ENCODE results near the gene OSBPL10. TPM values are rescaled to one million over a fixed set of nuclear protein-coding genes. Genes with fewer than 3 reads are reported as not detected.

The OSBPL10 gene
- total and polyA plus RNA-seq, 2 of the 8 experiments (the other 6 are each of a cell fraction or from before 2014, with no cell fraction given) = 26.2 to 86.7 TPM

DNA sequence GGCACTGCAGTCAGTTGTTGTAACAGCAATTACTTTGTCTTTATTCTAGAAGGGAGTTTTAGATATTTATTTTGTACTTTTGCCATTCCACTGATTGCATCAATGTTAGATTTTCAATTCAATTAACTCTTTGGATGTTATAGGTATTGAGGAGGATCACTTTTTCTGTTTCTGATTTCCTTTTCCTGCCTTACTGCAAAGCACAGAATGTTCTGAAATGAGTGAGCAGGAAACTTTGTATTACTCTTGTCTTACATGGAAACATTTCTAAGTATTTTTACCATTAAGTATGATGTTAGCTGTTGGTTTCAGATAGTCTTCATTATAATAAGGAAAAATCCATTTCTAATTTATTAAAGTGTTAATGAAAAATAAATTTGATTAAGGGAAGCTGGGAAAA, 80.5 kb downstream of the OSBPL10 start:
- Histone ChIP-seq H3K9ac (replicated peaks in 1 of 4; ENCODE audit: extremely low read depth in 1 of 4, low read depth in 3 of 4, low read length in 3 of 4) (no peak overlapping the region), H3K23ac (ENCODE audit: insufficient read length) (no peak overlapping the region), H4K5ac (ENCODE audit: insufficient read length, low read depth, low read length) (no peak overlapping the region), H2BK20ac (ENCODE audit: low read length) (no peak overlapping the region), H3K4me1 (replicated peaks in 1 of 4; ENCODE audit: control insufficient read depth in 3 of 4, insufficient read depth in 4 of 4, low read length in 3 of 4) (peaks cover 6 to 34% (median 14%) of the 10 kb centered on the region in 4 experiments), H3K36me3 (ENCODE audit: control insufficient read depth in 2 of 4, insufficient read depth in 4 of 4, low read length in 3 of 4) (no peaks in the 10 kb centered on the region), H2BK12ac (ENCODE audit: low read depth, low read length) (no peak overlapping the region), H3K9me3 (ENCODE audit: insufficient read depth in 2 of 2, low read depth in 1 of 2, low read length in 1 of 2) (no peaks in the 10 kb centered on the region), H3K27me3 (replicated peaks in 1 of 4; ENCODE audit: control insufficient read depth in 3 of 4, extremely low read depth in 1 of 4, insufficient read depth in 3 of 4, low read length in 3 of 4) (no peaks in the 10 kb centered on the region), H4K8ac (ENCODE audit: extremely low read depth, insufficient read depth, low read length) (no peak overlapping the region), H3K27ac (ENCODE audit: low read depth, low read length) (no peak overlapping the region), H2AFZ (ENCODE audit: low read length) (no peak overlapping the region), H3K4me3 (ENCODE audit: extremely low read depth in 1 of 4, insufficient read depth in 2 of 4, low read depth in 3 of 4, low read length in 4 of 4) (no peak overlapping the region), H4K20me1 (replicated peaks in 1 of 2; ENCODE audit: control insufficient read depth in 1 of 2, insufficient read depth in 2 of 2, low read length in 2 of 2) (no peaks in the 10 kb centered on the region), H3K4ac (replicated peaks; ENCODE audit: insufficient read length, low read depth, low read length) (no peak overlapping the region), H3K56ac (replicated peaks; ENCODE audit: insufficient read length, low read depth, low read length) (no peak overlapping the region), H3K18ac (ENCODE audit: extremely low read depth, low read length) (no peak overlapping the region), H3K4me2 (ENCODE audit: insufficient read depth in 1 of 2, low read depth in 2 of 2, low read length in 2 of 2) (no peak overlapping the region; a peak in 1 of 4 replicates), H2AK5ac (ENCODE audit: low read depth, low read length) (no peak overlapping the region), H2BK120ac (replicated peaks; ENCODE audit: low read depth, low read length) (no peak overlapping the region), H3K79me2 (ENCODE audit: control insufficient read depth in 1 of 2, insufficient read depth in 2 of 2, low read length in 2 of 2) (peaks cover 0 to 91% of the 10 kb centered on the region in 2 experiments; a peak in 3 of 4 replicates), H3K79me1 (ENCODE audit: low read depth, low read length) (peaks cover 16% of the 10 kb centered on the region), H4K91ac (replicated peaks; ENCODE audit: insufficient read length, low read length) (no peak overlapping the region), H3K23me2 (ENCODE audit: low read depth, low read length) (no peaks in the 10 kb centered on the region), H3K14ac (ENCODE audit: insufficient read length) (no peak overlapping the region), H2BK15ac (ENCODE audit: low read length) (no peak overlapping the region), H2BK5ac (ENCODE audit: low read depth, low read length) (no peak overlapping the region)
- FAIRE-seq (no peak), DNase-seq (ENCODE audit: low read depth in 1 of 2, low spot score in 2 of 2) (no peak)
- ChIA-PET POLR2A (ENCODE audit: partially characterized antibody) (interaction anchor here (1.3 kb wide), 1 partner anchor 8 kb away, joined by 5 read pairs; no protein-coding TSS in a partner anchor), CTCF (ENCODE audit: partially characterized antibody) (interaction anchor here (0.7 to 6.6 kb wide), 5 partner anchors 9 to 252 kb away, joined by 3 to 40 read pairs (median 4); no protein-coding TSS in a partner anchor)
- TF ChIP-seq CREB1 (IDR thresholded peaks at IDR 0.05) (no peak), TEAD4 (IDR thresholded peaks at IDR 0.05; ENCODE audit: low read depth, low read length) (no peak), KDM1A (IDR thresholded peaks at IDR 0.05; ENCODE audit: borderline replicate concordance, low read length) (no peak), EZH2 (IDR thresholded peaks at IDR 0.05; ENCODE audit: low read depth, low read length, severe bottlenecking) (no peak), BACH1 (IDR thresholded peaks at IDR 0.05; ENCODE audit: low read length) (no peak), POU5F1 (IDR thresholded peaks at IDR 0.05; ENCODE audit: low read depth, low read length) (no peak), RFX5 (IDR thresholded peaks at IDR 0.05; ENCODE audit: borderline replicate concordance, low read depth, low read length) (no peak), RBBP5 (IDR thresholded peaks at IDR 0.05; ENCODE audit: borderline replicate concordance, low read depth, low read length) (no peak), SRF (IDR thresholded peaks at IDR 0.05; ENCODE audit: low read depth, low read length) (no peak), RXRA (IDR thresholded peaks at IDR 0.05; ENCODE audit: insufficient read depth, low read depth, low read length) (no peak)
- TF ChIP-seq, protein P1, sequence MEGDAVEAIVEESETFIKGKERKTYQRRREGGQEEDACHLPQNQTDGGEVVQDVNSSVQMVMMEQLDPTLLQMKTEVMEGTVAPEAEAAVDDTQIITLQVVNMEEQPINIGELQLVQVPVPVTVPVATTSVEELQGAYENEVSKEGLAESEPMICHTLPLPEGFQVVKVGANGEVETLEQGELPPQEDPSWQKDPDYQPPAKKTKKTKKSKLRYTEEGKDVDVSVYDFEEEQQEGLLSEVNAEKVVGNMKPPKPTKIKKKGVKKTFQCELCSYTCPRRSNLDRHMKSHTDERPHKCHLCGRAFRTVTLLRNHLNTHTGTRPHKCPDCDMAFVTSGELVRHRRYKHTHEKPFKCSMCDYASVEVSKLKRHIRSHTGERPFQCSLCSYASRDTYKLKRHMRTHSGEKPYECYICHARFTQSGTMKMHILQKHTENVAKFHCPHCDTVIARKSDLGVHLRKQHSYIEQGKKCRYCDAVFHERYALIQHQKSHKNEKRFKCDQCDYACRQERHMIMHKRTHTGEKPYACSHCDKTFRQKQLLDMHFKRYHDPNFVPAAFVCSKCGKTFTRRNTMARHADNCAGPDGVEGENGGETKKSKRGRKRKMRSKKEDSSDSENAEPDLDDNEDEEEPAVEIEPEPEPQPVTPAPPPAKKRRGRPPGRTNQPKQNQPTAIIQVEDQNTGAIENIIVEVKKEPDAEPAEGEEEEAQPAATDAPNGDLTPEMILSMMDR (IDR thresholded peaks at IDR 0.05; ENCODE audit: control extremely low read depth in 1 of 3, insufficient read depth in 1 of 3, low read depth in 1 of 3, low read length in 3 of 3) = no peak
- TF ChIP-seq, protein P2, sequence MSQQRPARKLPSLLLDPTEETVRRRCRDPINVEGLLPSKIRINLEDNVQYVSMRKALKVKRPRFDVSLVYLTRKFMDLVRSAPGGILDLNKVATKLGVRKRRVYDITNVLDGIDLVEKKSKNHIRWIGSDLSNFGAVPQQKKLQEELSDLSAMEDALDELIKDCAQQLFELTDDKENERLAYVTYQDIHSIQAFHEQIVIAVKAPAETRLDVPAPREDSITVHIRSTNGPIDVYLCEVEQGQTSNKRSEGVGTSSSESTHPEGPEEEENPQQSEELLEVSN (IDR thresholded peaks at IDR 0.05) = no peak
